ENCODE data around the gene HSD11B1. TPM values are rescaled to one million over a fixed set of nuclear protein-coding genes. Genes with fewer than 3 reads are reported as not detected.

Gene HSD11B1
- total and polyA plus RNA-seq, 4 donors: 0.09 to 488 (median 304) TPM

DNA sequence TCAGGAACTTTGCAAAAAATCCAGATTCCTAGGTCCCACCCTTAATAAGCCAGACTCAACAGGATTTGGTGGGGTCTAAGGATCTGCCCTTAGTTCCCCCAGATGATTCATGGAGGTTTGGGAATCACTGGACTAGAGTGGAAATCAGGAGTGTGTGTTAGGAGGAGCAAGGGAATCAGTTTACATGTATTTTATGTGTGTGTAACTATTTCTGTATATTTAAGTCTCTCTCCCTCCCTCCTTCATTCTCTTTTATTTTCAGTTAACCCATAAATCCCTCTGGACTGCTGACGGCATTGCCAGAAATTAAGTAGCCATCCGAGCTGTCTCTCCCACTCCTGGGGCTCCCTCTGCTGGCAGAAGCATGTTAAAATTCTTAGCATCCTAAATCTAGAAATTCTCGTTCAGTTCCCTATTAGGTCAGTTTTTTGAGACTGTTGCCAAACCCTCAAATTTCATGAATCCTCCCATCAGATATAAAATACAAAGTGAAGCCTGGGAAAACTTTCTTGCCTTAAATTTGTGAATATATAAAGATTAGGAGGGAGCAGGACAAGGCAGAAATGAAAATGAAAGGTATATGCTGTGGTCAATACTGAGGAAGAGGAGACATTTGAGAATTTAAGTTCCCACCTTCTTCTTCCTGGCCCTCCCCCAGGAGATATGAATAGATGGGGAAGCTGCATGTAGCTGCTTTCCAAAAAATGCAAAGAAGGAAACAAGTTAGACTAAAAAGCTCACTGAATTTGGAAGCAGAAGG, 11.7 kb upstream of the HSD11B1 start:
- H3K36me3 ChIP-seq (ENCODE audit: control insufficient read depth in 4 of 4, insufficient read depth in 3 of 4, low read depth in 1 of 4, low read length in 3 of 4): no peaks in the 10 kb centered on the region
- WGBS: 1% methylated on average over 3 of the region's 3 CpGs
- no peak overlapping the region for H3K27ac ChIP-seq (ENCODE audit: low read depth in 1 of 2, low read length in 2 of 2)

DNA sequence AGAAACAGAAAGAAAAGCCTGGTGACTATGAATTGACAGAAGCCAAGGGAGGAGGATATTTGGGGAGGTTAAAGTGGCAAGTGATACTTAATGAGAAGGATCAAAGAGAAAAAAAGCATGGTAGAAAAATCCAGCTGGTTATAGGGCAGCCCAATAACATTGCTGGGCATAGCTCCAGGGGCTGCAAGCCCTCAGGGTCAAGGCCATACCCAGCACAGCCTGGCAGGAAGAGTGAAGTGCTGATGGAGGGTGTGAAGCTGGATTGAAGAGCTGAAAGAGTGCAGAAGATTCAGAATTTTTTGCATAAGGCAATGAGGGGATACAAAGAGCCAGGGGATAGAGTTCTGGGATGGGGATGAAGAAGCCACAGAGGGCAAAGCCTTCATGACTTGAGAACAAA, 8.0 kb upstream of the HSD11B1 start:
- Histone ChIP-seq H3K4me3 (ENCODE audit: low read depth in 1 of 3, low read length in 3 of 3) (no peak overlapping the region), H3K27ac (ENCODE audit: low read depth in 1 of 2, low read length in 2 of 2) (peak overlapping the region; percentile 11 to 56), H3K27me3 (ENCODE audit: control insufficient read depth in 4 of 4, insufficient read depth in 4 of 4, low read length in 3 of 4) (no peaks in the 10 kb centered on the region), H3K36me3 (ENCODE audit: control insufficient read depth in 4 of 4, insufficient read depth in 3 of 4, low read depth in 1 of 4, low read length in 3 of 4) (no peaks in the 10 kb centered on the region), H3K4me1 (ENCODE audit: control insufficient read depth in 4 of 4, insufficient read depth in 4 of 4, low read length in 3 of 4) (peaks cover 12 to 27% (median 19%) of the 10 kb centered on the region in 4 donors), H3K9me3 (ENCODE audit: control insufficient read depth in 4 of 4, low read length in 3 of 4) (no peaks in the 10 kb centered on the region), H3K9ac (ENCODE audit: low read depth in 1 of 2, low read length in 2 of 2) (no peak overlapping the region)
- peak; percentile 49 for TF ChIP-seq NR2F2 (IDR thresholded peaks at IDR 0.05)
- peak; percentile 83 to 84 for TF ChIP-seq HNF4A (conservative IDR thresholded peaks at IDR 0.05)
- no peak for TF ChIP-seq ATF3 (IDR thresholded peaks at IDR 0.05)
- TF ChIP-seq, protein P1, sequence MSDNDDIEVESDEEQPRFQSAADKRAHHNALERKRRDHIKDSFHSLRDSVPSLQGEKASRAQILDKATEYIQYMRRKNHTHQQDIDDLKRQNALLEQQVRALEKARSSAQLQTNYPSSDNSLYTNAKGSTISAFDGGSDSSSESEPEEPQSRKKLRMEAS (IDR thresholded peaks at IDR 0.05): peak; percentile 65
- peak in 1 of 2 donors; percentile 20 for TF ChIP-seq JUND (IDR thresholded peaks at IDR 0.05)
- TF ChIP-seq REST (IDR thresholded peaks at IDR 0.05): peak; percentile 29
- no peak for TF ChIP-seq GABPA (IDR thresholded peaks at IDR 0.05 in 1 of 2, conservative IDR thresholded peaks at IDR 0.05 in 1 of 2)
- TF ChIP-seq SP1 (IDR thresholded peaks at IDR 0.05): peak; percentile 43
- peak; percentile 48 for TF ChIP-seq ZBTB33 (IDR thresholded peaks at IDR 0.05)
- TF ChIP-seq RAD21 (IDR thresholded peaks at IDR 0.05): peak; percentile 39 to 53
- TF ChIP-seq TAF1 (conservative IDR thresholded peaks at IDR 0.05): no peak
- TF ChIP-seq RXRA (IDR thresholded peaks at IDR 0.05): peak; percentile 71 to 82
- TF ChIP-seq HNF4G (IDR thresholded peaks at IDR 0.05): peak; percentile 32
- peak; percentile 84 for TF ChIP-seq YY1 (IDR thresholded peaks at IDR 0.05)
- DNase-seq (ENCODE audit: low spot score): no peak

More for the DNA sequence above, 11.7 kb upstream of the HSD11B1 start:
- Histone ChIP-seq H3K9ac (ENCODE audit: low read depth in 1 of 2, low read length in 2 of 2) (peak overlapping the region in 1 of 2 donors; percentile 7), H3K4me3 (ENCODE audit: low read depth in 1 of 3, low read length in 3 of 3) (no peak overlapping the region), H3K4me1 (ENCODE audit: control insufficient read depth in 4 of 4, insufficient read depth in 4 of 4, low read length in 3 of 4) (peaks cover 6 to 18% (median 11%) of the 10 kb centered on the region in 4 donors), H3K27me3 (ENCODE audit: control insufficient read depth in 4 of 4, insufficient read depth in 4 of 4, low read length in 3 of 4) (no peaks in the 10 kb centered on the region), H3K9me3 (ENCODE audit: control insufficient read depth in 4 of 4, low read length in 3 of 4) (no peaks in the 10 kb centered on the region)
- TF ChIP-seq YY1 (IDR thresholded peaks at IDR 0.05) (peak; percentile 23), EGR1 (IDR thresholded peaks at IDR 0.05; ENCODE audit: low read depth in 2 of 2) (no peak), GABPA (IDR thresholded peaks at IDR 0.05 in 1 of 2, conservative IDR thresholded peaks at IDR 0.05 in 1 of 2) (no peak), NR2F2 (IDR thresholded peaks at IDR 0.05) (no peak), JUND (IDR thresholded peaks at IDR 0.05) (no peak), SP1 (IDR thresholded peaks at IDR 0.05) (no peak), HNF4G (IDR thresholded peaks at IDR 0.05) (no peak), TAF1 (conservative IDR thresholded peaks at IDR 0.05) (no peak), RXRA (IDR thresholded peaks at IDR 0.05) (peak in 1 of 2 donors; percentile 46), RAD21 (IDR thresholded peaks at IDR 0.05) (peak; percentile 99 to 100), FOXA1 (IDR thresholded peaks at IDR 0.05) (no peak)
- TF ChIP-seq, protein P1 (IDR thresholded peaks at IDR 0.05): no peak
- TF ChIP-seq, protein P2, sequence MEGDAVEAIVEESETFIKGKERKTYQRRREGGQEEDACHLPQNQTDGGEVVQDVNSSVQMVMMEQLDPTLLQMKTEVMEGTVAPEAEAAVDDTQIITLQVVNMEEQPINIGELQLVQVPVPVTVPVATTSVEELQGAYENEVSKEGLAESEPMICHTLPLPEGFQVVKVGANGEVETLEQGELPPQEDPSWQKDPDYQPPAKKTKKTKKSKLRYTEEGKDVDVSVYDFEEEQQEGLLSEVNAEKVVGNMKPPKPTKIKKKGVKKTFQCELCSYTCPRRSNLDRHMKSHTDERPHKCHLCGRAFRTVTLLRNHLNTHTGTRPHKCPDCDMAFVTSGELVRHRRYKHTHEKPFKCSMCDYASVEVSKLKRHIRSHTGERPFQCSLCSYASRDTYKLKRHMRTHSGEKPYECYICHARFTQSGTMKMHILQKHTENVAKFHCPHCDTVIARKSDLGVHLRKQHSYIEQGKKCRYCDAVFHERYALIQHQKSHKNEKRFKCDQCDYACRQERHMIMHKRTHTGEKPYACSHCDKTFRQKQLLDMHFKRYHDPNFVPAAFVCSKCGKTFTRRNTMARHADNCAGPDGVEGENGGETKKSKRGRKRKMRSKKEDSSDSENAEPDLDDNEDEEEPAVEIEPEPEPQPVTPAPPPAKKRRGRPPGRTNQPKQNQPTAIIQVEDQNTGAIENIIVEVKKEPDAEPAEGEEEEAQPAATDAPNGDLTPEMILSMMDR (IDR thresholded peaks at IDR 0.05; ENCODE audit: low read depth, low read length, missing input control): peak; percentile 87
- DNase-seq (ENCODE audit: low spot score): peak; percentile 77

Data from liver (tissue), 9 donors.